Breast epithelium (tissue), 4 donors: ENCODE results near the gene TEX13D. TPM values are rescaled to one million over a fixed set of nuclear protein-coding genes. Genes with fewer than 3 reads are reported as not detected.
"Not testable (repeated sequence)": the region's sequence is repeated elsewhere in the genome, so short reads cannot be mapped to it uniquely, and the experiment has no call there.

Experiments used
- DNase-seq, 2 donors: peaks; one replicate each; pipeline ENCODE4 v3.0.0-alpha.2; 2019; ENCODE audit warnings: low spot score in 2 of 2
- H3K27ac ChIP-seq, 2 donors: fragments of 200-600 bp; sonication (generic) in 1 of 2; one replicate each; pipeline ENCODE4 v1.5.1; 2016 to 2019; ENCODE audit warnings: mild to moderate bottlenecking in 1 of 2
- H3K27me3 ChIP-seq, 2 donors: fragments of 200-600 bp; sonication (generic) in 1 of 2; one replicate each; pipeline versions ENCODE4 v1.5.1 to v1.6.0; 2017 to 2019; ENCODE audit warnings: control low read depth in 1 of 2, mild to moderate bottlenecking in 1 of 2
- H3K36me3 ChIP-seq: fragments of 200-600 bp; one replicate; pipeline ENCODE4 v1.5.1; 2019
- H3K4me1 ChIP-seq, 2 donors: fragments of 200-600 bp; sonication (generic); one replicate each; pipeline ENCODE4 v1.5.1; 2016 to 2019; ENCODE audit warnings: control low read depth in 1 of 2
- H3K4me3 ChIP-seq, 3 donors: fragments of 200-600 bp; sonication (generic); 1 replicate in 2 of 3; 2 replicates in 1 of 3; pipeline ENCODE4 v1.5.1; 2016 to 2019; ENCODE audit warnings: mild to moderate bottlenecking in 3 of 3, moderate library complexity in 2 of 3
- H3K9me3 ChIP-seq, 2 donors: fragments of 200-600 bp; sonication (generic) in 1 of 2; one replicate each; pipeline ENCODE4 v1.5.1; 2016 to 2019; ENCODE audit warnings: control low read depth in 1 of 2
- CTCF ChIP-seq, 3 donors: fragments of 450-650 bp; IDR thresholded peaks; one replicate each; pipeline ENCODE4 v1.5.1; 2016 to 2017; ENCODE audit warnings: antibody characterized with exemption in 3 of 3, mild to moderate bottlenecking in 3 of 3, moderate library complexity in 3 of 3
- POLR2A ChIP-seq: fragments of 450-650 bp; IDR thresholded peaks from one replicate; pipeline ENCODE4 v1.6.1; 2016; ENCODE audit warnings: antibody characterized with exemption, mild to moderate bottlenecking, moderate library complexity
- POLR2AphosphoS5 ChIP-seq, 3 donors: sonication (generic); formaldehyde crosslinking; IDR thresholded peaks; one replicate each; pipeline ENCODE4 v1.6.1; 2017; ENCODE audit warnings: antibody characterized with exemption in 3 of 3
- intact Hi-C: fragments of 100-400 bp; cut with DNase I; formaldehyde crosslinking; loops from one replicate; pipeline ENCODE4 v1.15.1; 2023; ENCODE audit warnings: low total_unique reads
- total RNA-seq, 3 donors: library from RNA; depleted of rRNA; stranded (reverse); fragments of >200 nt; gene quantifications; one replicate each; pipeline ENCODE4 v1.1.0, GENCODE V29; 2016

The TEX13D gene
- total RNA-seq, 3 donors from 2014 or later = not detected

- no peaks in the 10 kb centered on the region for H3K9me3 ChIP-seq
- DNase-seq = no peak
- no peaks in the 10 kb centered on the region for H3K36me3 ChIP-seq
- intact Hi-C loops = no loop called here
- H3K27ac ChIP-seq = no peak overlapping the region
- H3K4me1 ChIP-seq = no peaks in the 10 kb centered on the region
- peaks cover 0 to 14% of the 10 kb centered on the region in 2 donors for H3K27me3 ChIP-seq
- no peak overlapping the region for H3K4me3 ChIP-seq
- no peak for TF ChIP-seq POLR2AphosphoS5 (IDR thresholded peaks at IDR 0.05)
Measured at GRCh38 chrX:124307253-124307907, 25.1 kb upstream of the TEX13D start.

GRCh38 chrX:124325732-124326131 lies 6.7 kb upstream of the TEX13D start:
- Histone ChIP-seq H3K9me3 (no peaks in the 10 kb centered on the region), H3K27me3 (peaks cover 0 to 5% of the 10 kb centered on the region in 2 donors), H3K4me3 (no peak overlapping the region), H3K36me3 (no peaks in the 10 kb centered on the region), H3K4me1 (no peaks in the 10 kb centered on the region), H3K27ac (no peak overlapping the region)
- no peak for DNase-seq
- intact Hi-C loops = no loop called here
- TF ChIP-seq POLR2AphosphoS5 (IDR thresholded peaks at IDR 0.05) = no peak
- TF ChIP-seq CTCF (IDR thresholded peaks at IDR 0.05) = no peak
- TF ChIP-seq POLR2A = no peak

GRCh38 chrX:124328765-124329164 lies 3.7 kb upstream of the TEX13D start:
- intact Hi-C loops = no loop called here
- no peak for TF ChIP-seq POLR2A
- no peak for TF ChIP-seq POLR2AphosphoS5 (IDR thresholded peaks at IDR 0.05)
- TF ChIP-seq CTCF (IDR thresholded peaks at IDR 0.05) = no peak

GRCh38 chrX:124333862-124334261 lies 1.4 kb downstream of the TEX13D start:
- Histone ChIP-seq H3K27ac (no peak overlapping the region), H3K27me3 (peaks cover 0 to 24% of the 10 kb centered on the region in 2 donors), H3K4me3 (no peak overlapping the region), H3K9me3 (peaks cover 0 to 5% of the 10 kb centered on the region in 2 donors), H3K36me3 (no peaks in the 10 kb centered on the region), H3K4me1 (no peaks in the 10 kb centered on the region)
- intact Hi-C loops = no loop called here
- no peak for TF ChIP-seq POLR2AphosphoS5 (IDR thresholded peaks at IDR 0.05)
- TF ChIP-seq POLR2A = no peak
- TF ChIP-seq CTCF (IDR thresholded peaks at IDR 0.05) = no peak
- DNase-seq = no peak

More at GRCh38 chrX:124328765-124329164, 3.7 kb upstream of the TEX13D start:
- no peaks in the 10 kb centered on the region for H3K4me1 ChIP-seq
- H3K9me3 ChIP-seq = peaks cover 0 to 5% of the 10 kb centered on the region in 2 donors
- peaks cover 0 to 9% of the 10 kb centered on the region in 2 donors for H3K27me3 ChIP-seq
- DNase-seq = no peak
- no peaks in the 10 kb centered on the region for H3K36me3 ChIP-seq
- H3K4me3 ChIP-seq = no peak overlapping the region
- H3K27ac ChIP-seq = no peak overlapping the region

GRCh38 chrX:124334555-124334954 lies 2.1 kb downstream of the TEX13D start:
- H3K9me3 ChIP-seq, H3K4me3 ChIP-seq, DNase-seq, intact Hi-C loops, H3K36me3 ChIP-seq, H3K27ac ChIP-seq, H3K4me1 ChIP-seq: not testable (repeated sequence)
- peaks cover 0 to 23% of the 10 kb centered on the region in 2 donors for H3K27me3 ChIP-seq

- no peak overlapping the region for H3K4me3 ChIP-seq
- no peak for TF ChIP-seq POLR2A
- no peak for TF ChIP-seq CTCF (IDR thresholded peaks at IDR 0.05)
- no peak for TF ChIP-seq POLR2AphosphoS5 (IDR thresholded peaks at IDR 0.05)
- peaks cover 0 to 20% of the 10 kb centered on the region in 2 donors for H3K27me3 ChIP-seq
- H3K27ac ChIP-seq = no peak overlapping the region
- no peak for DNase-seq
- intact Hi-C loops = no loop called here
- no peaks in the 10 kb centered on the region for H3K36me3 ChIP-seq
- H3K9me3 ChIP-seq = peaks cover 0 to 5% of the 10 kb centered on the region in 2 donors
- H3K4me1 ChIP-seq = no peaks in the 10 kb centered on the region
Measured at GRCh38 chrX:124335598-124335997, 3.1 kb downstream of the TEX13D start.
